Measurements from ENCODE around the gene SNAP47.

DNA sequence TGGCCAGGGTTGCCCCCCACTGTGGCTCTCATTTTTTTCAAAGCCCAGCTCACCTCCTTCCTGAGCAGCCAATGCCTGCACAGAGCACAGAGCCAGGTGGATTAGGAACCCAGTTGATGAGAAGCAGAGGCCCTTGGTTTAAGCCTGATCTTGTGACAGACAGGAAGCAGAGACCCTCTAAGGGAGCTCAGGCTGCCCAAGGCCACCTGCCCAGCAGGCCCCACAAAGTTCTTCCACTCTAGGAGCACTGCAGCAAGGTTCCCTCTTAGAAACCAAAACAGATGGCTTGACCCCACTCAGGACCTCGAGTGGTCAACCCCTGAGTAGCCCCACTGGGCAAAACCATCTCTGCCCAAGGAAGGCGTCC, 54.8 kb downstream of the SNAP47 start:
- TF ChIP-seq, protein P1, sequence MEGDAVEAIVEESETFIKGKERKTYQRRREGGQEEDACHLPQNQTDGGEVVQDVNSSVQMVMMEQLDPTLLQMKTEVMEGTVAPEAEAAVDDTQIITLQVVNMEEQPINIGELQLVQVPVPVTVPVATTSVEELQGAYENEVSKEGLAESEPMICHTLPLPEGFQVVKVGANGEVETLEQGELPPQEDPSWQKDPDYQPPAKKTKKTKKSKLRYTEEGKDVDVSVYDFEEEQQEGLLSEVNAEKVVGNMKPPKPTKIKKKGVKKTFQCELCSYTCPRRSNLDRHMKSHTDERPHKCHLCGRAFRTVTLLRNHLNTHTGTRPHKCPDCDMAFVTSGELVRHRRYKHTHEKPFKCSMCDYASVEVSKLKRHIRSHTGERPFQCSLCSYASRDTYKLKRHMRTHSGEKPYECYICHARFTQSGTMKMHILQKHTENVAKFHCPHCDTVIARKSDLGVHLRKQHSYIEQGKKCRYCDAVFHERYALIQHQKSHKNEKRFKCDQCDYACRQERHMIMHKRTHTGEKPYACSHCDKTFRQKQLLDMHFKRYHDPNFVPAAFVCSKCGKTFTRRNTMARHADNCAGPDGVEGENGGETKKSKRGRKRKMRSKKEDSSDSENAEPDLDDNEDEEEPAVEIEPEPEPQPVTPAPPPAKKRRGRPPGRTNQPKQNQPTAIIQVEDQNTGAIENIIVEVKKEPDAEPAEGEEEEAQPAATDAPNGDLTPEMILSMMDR (IDR thresholded peaks at IDR 0.05), result no peak
- no peak for TF ChIP-seq POLR2A (IDR thresholded peaks at IDR 0.05)

Measured in esophagus squamous epithelium (tissue), 4 donors.